ENCODE data around the gene DNAJB12.

DNAJB12 gene

GRCh38 chr10:72319416-72320254 is 35.1 kb downstream of the DNAJB12 start (continued):
- TF ChIP-seq ZNF16 (tag by site-specific recombination; IDR thresholded peaks at IDR 0.05; ENCODE audit: low read depth) (no peak), ZBTB21 (tag by site-specific recombination; IDR thresholded peaks at IDR 0.05) (peak; percentile 48), FEZF1 (tag by site-specific recombination; IDR thresholded peaks at IDR 0.05) (no peak), ZNF555 (tag by site-specific recombination; conservative IDR thresholded peaks at IDR 0.05) (no peak), ZBTB7A (tag by site-specific recombination; IDR thresholded peaks at IDR 0.05; ENCODE audit: low read depth) (no peak), ZNF621 (tag by site-specific recombination; IDR thresholded peaks at IDR 0.05) (no peak), KLF7 (tag by site-specific recombination; IDR thresholded peaks at IDR 0.05; ENCODE audit: borderline replicate concordance) (no peak), KLF1 (tag by site-specific recombination; IDR thresholded peaks at IDR 0.05) (no peak), BCL11B (tag by site-specific recombination; IDR thresholded peaks at IDR 0.05; ENCODE audit: low read depth) (no peak), ZSCAN16 (tag by site-specific recombination; IDR thresholded peaks at IDR 0.05) (no peak), ZNF112 (tag by site-specific recombination; IDR thresholded peaks at IDR 0.05) (no peak), ZFHX2 (tag by site-specific recombination; conservative IDR thresholded peaks at IDR 0.05) (peak; percentile 49), ZNF157 (tag by site-specific recombination; IDR thresholded peaks at IDR 0.05) (no peak), ZNF239 (tag by site-specific recombination; IDR thresholded peaks at IDR 0.05) (no peak), SP2 (tag by site-specific recombination; IDR thresholded peaks at IDR 0.05) (peak; percentile 36; the same call in 1 of the 2 replicates), ZBTB1 (tag by site-specific recombination; IDR thresholded peaks at IDR 0.05) (no peak), ZNF658 (tag by site-specific recombination; IDR thresholded peaks at IDR 0.05) (no peak), MYNN (tag by site-specific recombination; IDR thresholded peaks at IDR 0.05; ENCODE audit: borderline replicate concordance) (no peak), ZBTB17 (tag by site-specific recombination; IDR thresholded peaks at IDR 0.05) (no peak), REPIN1 (tag by site-specific recombination; IDR thresholded peaks at IDR 0.05; ENCODE audit: low read depth) (0 out of 2 replicates have a peak, but pooled peaks have one; percentile 56), OSR2 (tag by site-specific recombination; IDR thresholded peaks at IDR 0.05) (peak; percentile 44; the same call in 1 of the 2 replicates), ZFP37 (tag by site-specific recombination; IDR thresholded peaks at IDR 0.05) (no peak), ZNF747 (tag by site-specific recombination; IDR thresholded peaks at IDR 0.05) (no peak), OVOL3 (tag by site-specific recombination; IDR thresholded peaks at IDR 0.05) (no peak)
- TF ChIP-seq, protein P1, sequence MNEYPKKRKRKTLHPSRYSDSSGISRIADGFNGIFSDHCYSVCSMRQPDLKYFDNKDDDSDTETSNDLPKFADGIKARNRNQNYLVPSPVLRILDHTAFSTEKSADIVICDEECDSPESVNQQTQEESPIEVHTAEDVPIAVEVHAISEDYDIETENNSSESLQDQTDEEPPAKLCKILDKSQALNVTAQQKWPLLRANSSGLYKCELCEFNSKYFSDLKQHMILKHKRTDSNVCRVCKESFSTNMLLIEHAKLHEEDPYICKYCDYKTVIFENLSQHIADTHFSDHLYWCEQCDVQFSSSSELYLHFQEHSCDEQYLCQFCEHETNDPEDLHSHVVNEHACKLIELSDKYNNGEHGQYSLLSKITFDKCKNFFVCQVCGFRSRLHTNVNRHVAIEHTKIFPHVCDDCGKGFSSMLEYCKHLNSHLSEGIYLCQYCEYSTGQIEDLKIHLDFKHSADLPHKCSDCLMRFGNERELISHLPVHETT (tag by site-specific recombination; IDR thresholded peaks at IDR 0.05), result peak; percentile 47; the same call in 1 of the 2 replicates
- TF ChIP-seq, protein P2, sequence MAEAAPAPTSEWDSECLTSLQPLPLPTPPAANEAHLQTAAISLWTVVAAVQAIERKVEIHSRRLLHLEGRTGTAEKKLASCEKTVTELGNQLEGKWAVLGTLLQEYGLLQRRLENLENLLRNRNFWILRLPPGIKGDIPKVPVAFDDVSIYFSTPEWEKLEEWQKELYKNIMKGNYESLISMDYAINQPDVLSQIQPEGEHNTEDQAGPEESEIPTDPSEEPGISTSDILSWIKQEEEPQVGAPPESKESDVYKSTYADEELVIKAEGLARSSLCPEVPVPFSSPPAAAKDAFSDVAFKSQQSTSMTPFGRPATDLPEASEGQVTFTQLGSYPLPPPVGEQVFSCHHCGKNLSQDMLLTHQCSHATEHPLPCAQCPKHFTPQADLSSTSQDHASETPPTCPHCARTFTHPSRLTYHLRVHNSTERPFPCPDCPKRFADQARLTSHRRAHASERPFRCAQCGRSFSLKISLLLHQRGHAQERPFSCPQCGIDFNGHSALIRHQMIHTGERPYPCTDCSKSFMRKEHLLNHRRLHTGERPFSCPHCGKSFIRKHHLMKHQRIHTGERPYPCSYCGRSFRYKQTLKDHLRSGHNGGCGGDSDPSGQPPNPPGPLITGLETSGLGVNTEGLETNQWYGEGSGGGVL (tag by site-specific recombination; IDR thresholded peaks at IDR 0.05), result peak; percentile 27; the same call in 1 of the 2 replicates
- TF ChIP-seq, protein P3, sequence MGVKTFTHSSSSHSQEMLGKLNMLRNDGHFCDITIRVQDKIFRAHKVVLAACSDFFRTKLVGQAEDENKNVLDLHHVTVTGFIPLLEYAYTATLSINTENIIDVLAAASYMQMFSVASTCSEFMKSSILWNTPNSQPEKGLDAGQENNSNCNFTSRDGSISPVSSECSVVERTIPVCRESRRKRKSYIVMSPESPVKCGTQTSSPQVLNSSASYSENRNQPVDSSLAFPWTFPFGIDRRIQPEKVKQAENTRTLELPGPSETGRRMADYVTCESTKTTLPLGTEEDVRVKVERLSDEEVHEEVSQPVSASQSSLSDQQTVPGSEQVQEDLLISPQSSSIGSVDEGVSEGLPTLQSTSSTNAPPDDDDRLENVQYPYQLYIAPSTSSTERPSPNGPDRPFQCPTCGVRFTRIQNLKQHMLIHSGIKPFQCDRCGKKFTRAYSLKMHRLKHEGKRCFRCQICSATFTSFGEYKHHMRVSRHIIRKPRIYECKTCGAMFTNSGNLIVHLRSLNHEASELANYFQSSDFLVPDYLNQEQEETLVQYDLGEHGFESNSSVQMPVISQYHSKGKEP (tag by site-specific recombination; IDR thresholded peaks at IDR 0.05), result peak; percentile 86
- TF ChIP-seq, protein P4, sequence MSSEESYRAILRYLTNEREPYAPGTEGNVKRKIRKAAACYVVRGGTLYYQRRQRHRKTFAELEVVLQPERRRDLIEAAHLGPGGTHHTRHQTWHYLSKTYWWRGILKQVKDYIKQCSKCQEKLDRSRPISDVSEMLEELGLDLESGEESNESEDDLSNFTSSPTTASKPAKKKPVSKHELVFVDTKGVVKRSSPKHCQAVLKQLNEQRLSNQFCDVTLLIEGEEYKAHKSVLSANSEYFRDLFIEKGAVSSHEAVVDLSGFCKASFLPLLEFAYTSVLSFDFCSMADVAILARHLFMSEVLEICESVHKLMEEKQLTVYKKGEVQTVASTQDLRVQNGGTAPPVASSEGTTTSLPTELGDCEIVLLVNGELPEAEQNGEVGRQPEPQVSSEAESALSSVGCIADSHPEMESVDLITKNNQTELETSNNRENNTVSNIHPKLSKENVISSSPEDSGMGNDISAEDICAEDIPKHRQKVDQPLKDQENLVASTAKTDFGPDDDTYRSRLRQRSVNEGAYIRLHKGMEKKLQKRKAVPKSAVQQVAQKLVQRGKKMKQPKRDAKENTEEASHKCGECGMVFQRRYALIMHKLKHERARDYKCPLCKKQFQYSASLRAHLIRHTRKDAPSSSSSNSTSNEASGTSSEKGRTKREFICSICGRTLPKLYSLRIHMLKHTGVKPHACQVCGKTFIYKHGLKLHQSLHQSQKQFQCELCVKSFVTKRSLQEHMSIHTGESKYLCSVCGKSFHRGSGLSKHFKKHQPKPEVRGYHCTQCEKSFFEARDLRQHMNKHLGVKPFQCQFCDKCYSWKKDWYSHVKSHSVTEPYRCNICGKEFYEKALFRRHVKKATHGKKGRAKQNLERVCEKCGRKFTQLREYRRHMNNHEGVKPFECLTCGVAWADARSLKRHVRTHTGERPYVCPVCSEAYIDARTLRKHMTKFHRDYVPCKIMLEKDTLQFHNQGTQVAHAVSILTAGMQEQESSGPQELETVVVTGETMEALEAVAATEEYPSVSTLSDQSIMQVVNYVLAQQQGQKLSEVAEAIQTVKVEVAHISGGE (tag by site-specific recombination; conservative IDR thresholded peaks at IDR 0.05; ENCODE audit: low read depth), result no peak
- TF ChIP-seq, protein P5, sequence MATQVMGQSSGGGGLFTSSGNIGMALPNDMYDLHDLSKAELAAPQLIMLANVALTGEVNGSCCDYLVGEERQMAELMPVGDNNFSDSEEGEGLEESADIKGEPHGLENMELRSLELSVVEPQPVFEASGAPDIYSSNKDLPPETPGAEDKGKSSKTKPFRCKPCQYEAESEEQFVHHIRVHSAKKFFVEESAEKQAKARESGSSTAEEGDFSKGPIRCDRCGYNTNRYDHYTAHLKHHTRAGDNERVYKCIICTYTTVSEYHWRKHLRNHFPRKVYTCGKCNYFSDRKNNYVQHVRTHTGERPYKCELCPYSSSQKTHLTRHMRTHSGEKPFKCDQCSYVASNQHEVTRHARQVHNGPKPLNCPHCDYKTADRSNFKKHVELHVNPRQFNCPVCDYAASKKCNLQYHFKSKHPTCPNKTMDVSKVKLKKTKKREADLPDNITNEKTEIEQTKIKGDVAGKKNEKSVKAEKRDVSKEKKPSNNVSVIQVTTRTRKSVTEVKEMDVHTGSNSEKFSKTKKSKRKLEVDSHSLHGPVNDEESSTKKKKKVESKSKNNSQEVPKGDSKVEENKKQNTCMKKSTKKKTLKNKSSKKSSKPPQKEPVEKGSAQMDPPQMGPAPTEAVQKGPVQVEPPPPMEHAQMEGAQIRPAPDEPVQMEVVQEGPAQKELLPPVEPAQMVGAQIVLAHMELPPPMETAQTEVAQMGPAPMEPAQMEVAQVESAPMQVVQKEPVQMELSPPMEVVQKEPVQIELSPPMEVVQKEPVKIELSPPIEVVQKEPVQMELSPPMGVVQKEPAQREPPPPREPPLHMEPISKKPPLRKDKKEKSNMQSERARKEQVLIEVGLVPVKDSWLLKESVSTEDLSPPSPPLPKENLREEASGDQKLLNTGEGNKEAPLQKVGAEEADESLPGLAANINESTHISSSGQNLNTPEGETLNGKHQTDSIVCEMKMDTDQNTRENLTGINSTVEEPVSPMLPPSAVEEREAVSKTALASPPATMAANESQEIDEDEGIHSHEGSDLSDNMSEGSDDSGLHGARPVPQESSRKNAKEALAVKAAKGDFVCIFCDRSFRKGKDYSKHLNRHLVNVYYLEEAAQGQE (tag by site-specific recombination; IDR thresholded peaks at IDR 0.05), result no peak
